Measurements from ENCODE around the gene SAMMSON.
A peak's percentile ranks its signal among the peaks of the same experiment; 100 is the strongest.

Gene SAMMSON

DNA sequence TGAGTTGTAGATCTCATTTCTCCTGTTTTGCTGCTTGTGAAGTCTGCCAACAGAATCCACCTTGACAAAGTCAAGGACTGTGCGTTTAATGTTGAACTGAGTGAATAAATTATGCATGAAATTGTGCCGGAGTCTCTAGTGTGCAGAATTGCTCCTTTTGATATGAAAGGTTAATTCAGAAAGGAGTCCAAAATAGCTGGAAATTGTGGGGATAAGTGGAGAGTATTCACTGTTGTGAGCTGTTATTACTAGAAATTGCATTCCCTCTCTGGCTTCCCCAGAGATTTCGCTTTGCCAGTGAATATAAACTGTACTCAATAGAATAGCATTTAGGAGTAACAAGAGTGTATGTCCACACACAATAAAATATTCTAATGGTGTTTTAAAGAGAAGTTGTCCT, 43.1 kb downstream of the SAMMSON start:
- DNase-seq (ENCODE audit: low spot score): no peak
- TF ChIP-seq, protein P1, sequence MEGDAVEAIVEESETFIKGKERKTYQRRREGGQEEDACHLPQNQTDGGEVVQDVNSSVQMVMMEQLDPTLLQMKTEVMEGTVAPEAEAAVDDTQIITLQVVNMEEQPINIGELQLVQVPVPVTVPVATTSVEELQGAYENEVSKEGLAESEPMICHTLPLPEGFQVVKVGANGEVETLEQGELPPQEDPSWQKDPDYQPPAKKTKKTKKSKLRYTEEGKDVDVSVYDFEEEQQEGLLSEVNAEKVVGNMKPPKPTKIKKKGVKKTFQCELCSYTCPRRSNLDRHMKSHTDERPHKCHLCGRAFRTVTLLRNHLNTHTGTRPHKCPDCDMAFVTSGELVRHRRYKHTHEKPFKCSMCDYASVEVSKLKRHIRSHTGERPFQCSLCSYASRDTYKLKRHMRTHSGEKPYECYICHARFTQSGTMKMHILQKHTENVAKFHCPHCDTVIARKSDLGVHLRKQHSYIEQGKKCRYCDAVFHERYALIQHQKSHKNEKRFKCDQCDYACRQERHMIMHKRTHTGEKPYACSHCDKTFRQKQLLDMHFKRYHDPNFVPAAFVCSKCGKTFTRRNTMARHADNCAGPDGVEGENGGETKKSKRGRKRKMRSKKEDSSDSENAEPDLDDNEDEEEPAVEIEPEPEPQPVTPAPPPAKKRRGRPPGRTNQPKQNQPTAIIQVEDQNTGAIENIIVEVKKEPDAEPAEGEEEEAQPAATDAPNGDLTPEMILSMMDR (IDR thresholded peaks at IDR 0.05): no peak
- Histone ChIP-seq H3K4me3 (no peak overlapping the region), H3K27ac (no peak overlapping the region)

DNA sequence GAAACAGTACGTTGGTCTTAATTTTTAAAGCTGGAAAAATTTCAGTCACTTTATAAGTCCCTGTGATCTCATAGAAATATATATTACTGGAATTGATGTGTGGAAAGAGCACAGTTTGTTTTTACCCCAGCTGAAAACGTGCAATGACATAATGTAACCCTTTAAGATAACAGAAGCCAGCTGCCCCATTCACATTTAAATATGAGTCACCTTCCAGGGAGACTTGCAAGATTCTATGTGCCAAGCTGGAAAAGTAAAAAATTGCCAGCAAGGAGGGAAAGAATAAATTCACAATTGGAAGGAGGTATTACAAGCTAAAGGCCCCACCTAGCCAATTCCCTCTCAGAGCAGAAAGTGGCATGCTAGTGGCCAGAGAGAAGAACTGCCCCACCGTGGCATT, 50.2 kb downstream of the SAMMSON start:
- DNase-seq (ENCODE audit: low spot score): no peak
- TF ChIP-seq, protein P1 (IDR thresholded peaks at IDR 0.05): no peak
- Histone ChIP-seq H3K4me3 (no peak overlapping the region), H3K27ac (no peak overlapping the region)

DNA sequence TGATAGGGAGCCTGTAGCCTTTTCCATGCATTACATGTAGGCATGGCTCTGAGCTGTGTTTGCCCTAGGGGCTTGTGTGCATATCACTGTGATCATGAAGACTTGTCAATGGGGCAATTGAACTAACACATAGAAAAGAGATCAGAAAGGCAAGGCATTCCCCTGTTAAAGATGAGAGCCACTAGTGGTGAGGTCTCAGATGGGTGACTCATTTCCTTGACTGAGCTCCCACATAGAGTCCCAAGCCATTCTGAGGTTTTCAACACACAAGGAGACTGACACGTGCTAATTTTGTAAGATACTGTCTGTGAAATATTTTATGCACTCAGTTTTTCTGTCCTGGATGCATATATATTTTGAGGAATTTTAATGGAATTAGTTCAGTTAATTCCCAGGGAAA, 53.8 kb downstream of the SAMMSON start:
- DNase-seq (ENCODE audit: low spot score): no peak
- TF ChIP-seq, protein P1 (IDR thresholded peaks at IDR 0.05): no peak
- Histone ChIP-seq H3K4me3 (no peak overlapping the region), H3K27ac (no peak overlapping the region)

DNA sequence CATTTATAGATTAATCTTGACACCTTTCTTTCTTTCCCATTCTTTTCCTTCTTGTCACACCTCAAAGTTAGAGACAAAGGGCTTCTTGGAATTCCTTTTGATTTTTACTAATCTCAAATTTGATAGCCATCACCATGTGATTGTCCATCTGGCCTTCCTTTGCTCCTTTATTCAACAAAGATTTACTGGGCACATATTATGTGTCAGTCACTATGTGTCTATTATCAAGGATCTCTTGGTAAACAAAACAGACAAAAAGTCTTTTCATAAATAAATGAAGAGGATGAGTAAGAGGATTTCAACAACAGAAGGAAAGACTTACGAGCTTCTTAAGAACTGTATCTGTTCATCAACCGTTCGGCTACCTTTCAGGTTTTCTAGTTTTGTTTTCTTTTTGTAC, 56.5 kb downstream of the SAMMSON start:
- DNase-seq (ENCODE audit: low spot score): no peak
- Histone ChIP-seq H3K27ac (no peak overlapping the region), H3K4me3 (no peak overlapping the region)
- TF ChIP-seq, protein P1 (IDR thresholded peaks at IDR 0.05): no peak

DNA sequence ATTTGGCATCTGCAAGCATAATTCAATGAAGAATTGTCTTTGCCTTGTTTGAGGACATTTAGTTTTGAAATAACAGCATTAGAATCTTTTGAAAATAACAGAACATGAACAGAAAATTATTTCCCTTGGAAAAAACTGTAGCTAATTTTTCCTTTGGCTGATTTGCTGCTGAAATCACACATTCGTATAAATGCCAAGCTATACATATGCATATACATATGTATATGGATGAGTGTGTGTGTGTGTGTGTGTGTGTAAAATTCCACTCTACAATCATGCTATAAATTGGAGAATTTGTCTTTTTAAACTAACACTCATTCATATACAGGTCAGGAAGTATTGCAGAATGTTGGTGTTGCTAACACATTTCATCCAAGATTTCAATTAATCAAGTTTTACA, 57.9 kb downstream of the SAMMSON start:
- no peak for DNase-seq (ENCODE audit: low spot score)
- H3K4me3 ChIP-seq: no peak overlapping the region
- TF ChIP-seq, protein P1 (IDR thresholded peaks at IDR 0.05): no peak
- H3K27ac ChIP-seq: no peak overlapping the region

DNA sequence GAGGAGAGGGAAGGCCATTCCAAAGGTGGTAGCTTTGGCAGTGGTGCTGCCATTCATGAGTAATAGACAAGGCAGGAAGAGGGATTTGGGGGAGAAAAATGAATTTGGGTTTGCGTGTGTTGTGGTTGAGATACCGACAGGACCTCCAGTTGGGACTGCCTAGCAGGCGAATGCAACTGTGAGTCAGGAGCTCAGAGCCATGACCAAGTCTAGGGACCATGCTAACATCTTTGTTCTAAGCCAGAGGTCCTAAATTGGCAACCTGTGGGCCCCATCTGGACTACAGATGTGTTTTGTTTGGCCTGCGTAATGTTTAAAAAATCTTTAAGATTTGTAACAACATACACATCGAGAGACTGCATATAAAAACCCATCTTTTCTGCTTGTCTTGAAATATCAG, 61.6 kb downstream of the SAMMSON start:
- TF ChIP-seq, protein P1 (IDR thresholded peaks at IDR 0.05): no peak
- DNase-seq (ENCODE audit: low spot score): no peak
- Histone ChIP-seq H3K4me3 (no peak overlapping the region), H3K27ac (no peak overlapping the region)

DNA sequence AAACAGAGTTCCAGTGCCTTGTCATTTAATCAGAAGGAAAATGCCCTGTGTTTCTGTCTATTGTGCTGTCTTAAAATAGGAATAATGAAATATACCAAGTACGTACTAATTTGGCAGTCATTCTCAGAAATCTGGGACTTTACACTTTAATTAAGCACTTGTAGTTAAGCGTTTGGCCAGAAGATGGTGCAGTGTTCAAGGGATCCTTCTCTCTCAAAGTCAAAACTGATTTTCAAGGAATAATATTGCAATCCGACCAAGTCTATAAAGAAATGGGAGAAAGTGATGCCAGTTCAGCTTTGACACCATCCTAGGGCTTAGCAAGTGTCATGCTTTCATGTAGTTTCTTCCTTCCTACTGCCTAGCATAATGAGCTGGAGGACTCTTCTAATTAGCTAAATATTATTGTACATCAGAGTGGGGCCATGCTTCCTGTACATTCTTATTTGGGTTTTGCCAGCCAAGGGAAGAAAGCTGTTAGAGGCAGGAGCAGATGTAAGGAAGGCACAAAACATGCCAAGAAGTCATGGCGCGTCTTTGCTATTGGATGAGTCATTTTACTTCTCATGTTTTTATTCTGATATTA, 64.8 kb downstream of the SAMMSON start:
- TF ChIP-seq, protein P1 (IDR thresholded peaks at IDR 0.05): peak; percentile 64
- no peak for DNase-seq (ENCODE audit: low spot score)
- Histone ChIP-seq H3K27ac (peak overlapping the region in 1 of 2 donors; percentile 59), H3K4me3 (no peak overlapping the region)
